H1 (cell line): ENCODE data around the gene BBS1. TPM values are rescaled to one million over a fixed set of nuclear protein-coding genes. Genes with fewer than 3 reads are reported as not detected.

Source experiments
- CBX8 ChIP-seq: fragments of 300-800, 300-1000 bp; sonication (generic); IDR thresholded peaks from 2 replicates; pipeline ENCODE4 v1.7.1; 2016; ENCODE audit warnings: low read depth, low read length, borderline replicate concordance
- CEBPB ChIP-seq: IDR thresholded peaks from 2 replicates; pipeline ENCODE4 v1.6.1; 2012; ENCODE audit warnings: low read depth, low read length
- CHD1 ChIP-seq: IDR thresholded peaks from 2 replicates; pipeline ENCODE4 v1.6.1; 2012; ENCODE audit warnings: low read depth, low read length, improper control_type of control experiment
- E2F6 ChIP-seq: IDR thresholded peaks from 2 replicates; pipeline ENCODE4 v1.6.1; 2012; ENCODE audit warnings: inconsistent platforms
- EZH2 ChIP-seq: fragments of 200-600 bp; sonication (generic); IDR thresholded peaks from 2 replicates; pipeline ENCODE4 v1.7.1; 2012; ENCODE audit warnings: low read depth, mild to moderate bottlenecking, moderate library complexity, low read length, inconsistent platforms; ENCODE audit not compliant: severe bottlenecking
- FOSL1 ChIP-seq: IDR thresholded peaks from 2 replicates; pipeline ENCODE4 v1.6.1; 2011; ENCODE audit warnings: mild to moderate bottlenecking, low read depth, low read length, moderate library complexity; ENCODE audit not compliant: insufficient read depth
- HDAC6 ChIP-seq: IDR thresholded peaks from one replicate; pipeline ENCODE4 v1.7.1; 2012; ENCODE audit warnings: low read depth, mild to moderate bottlenecking, inconsistent platforms, low read length, moderate library complexity
- MAFK ChIP-seq: IDR thresholded peaks from 2 replicates; pipeline ENCODE4 v1.6.1; 2012; ENCODE audit warnings: low read depth, mild to moderate bottlenecking, improper control_type of control experiment, low read length
- POLR2A ChIP-seq, 2 experiments: IDR thresholded peaks; 1 replicate in 1 of 2; 2 replicates in 1 of 2; pipeline ENCODE4 v1.6.1; 2011; ENCODE audit warnings: low read depth in 2 of 2, low read length in 2 of 2, mild to moderate bottlenecking in 2 of 2; ENCODE audit errors: control extremely low read depth in 1 of 2
- RAD21 ChIP-seq, 2 experiments: IDR thresholded peaks in 1 of 2; conservative IDR thresholded peaks in 1 of 2; 2 replicates each; pipeline ENCODE4 v1.6.1; 2011; ENCODE audit warnings: low read depth in 2 of 2, low read length in 2 of 2, improper control_type of control experiment in 1 of 2, inconsistent platforms in 1 of 2, mild to moderate bottlenecking in 1 of 2, moderate library complexity in 1 of 2
- RBBP5 ChIP-seq: IDR thresholded peaks from 2 replicates; pipeline ENCODE4 v1.7.1; 2012; ENCODE audit warnings: low read depth, mild to moderate bottlenecking, inconsistent platforms, low read length, moderate library complexity, borderline replicate concordance
- RFX5 ChIP-seq: IDR thresholded peaks from 2 replicates; pipeline ENCODE4 v1.6.1; 2011; ENCODE audit warnings: low read depth, low read length, improper control_type of control experiment, borderline replicate concordance
- RNF2 ChIP-seq: fragments of 200-900, 300-1000 bp; sonication (generic); IDR thresholded peaks from 2 replicates; pipeline ENCODE4 v1.7.1; 2016; ENCODE audit warnings: borderline replicate concordance, low read depth, mild to moderate bottlenecking, antibody characterized with exemption, low read length; ENCODE audit not compliant: poor library complexity, severe bottlenecking; ENCODE audit errors: missing control alignments
- SIN3A ChIP-seq, 2 experiments: IDR thresholded peaks in 1 of 2; conservative IDR thresholded peaks in 1 of 2; 2 replicates each; pipeline ENCODE4 v1.6.1; 2011 to 2012; ENCODE audit warnings: low read length in 2 of 2, improper control_type of control experiment in 1 of 2, low read depth in 1 of 2, mild to moderate bottlenecking in 1 of 2
- SIRT6 ChIP-seq: IDR thresholded peaks from one replicate; pipeline ENCODE4 v1.7.1; 2012; ENCODE audit warnings: low read length, inconsistent platforms
- SIX5 ChIP-seq: IDR thresholded peaks from 2 replicates; pipeline ENCODE4 v1.6.1; 2011; ENCODE audit warnings: mild to moderate bottlenecking, low read depth, low read length
- SP1 ChIP-seq: IDR thresholded peaks from 2 replicates; pipeline ENCODE4 v1.6.1; 2011; ENCODE audit warnings: low read depth, low read length
- TAF7 ChIP-seq: optimal IDR thresholded peaks from 2 replicates; pipeline ENCODE3; 2011; ENCODE audit warnings: low read depth, mild to moderate bottlenecking, inconsistent platforms, low read length, moderate library complexity, borderline replicate concordance
- TCF12 ChIP-seq: IDR thresholded peaks from 2 replicates; pipeline ENCODE4 v1.6.1; 2011; ENCODE audit warnings: low read depth, mild to moderate bottlenecking, low read length
- TEAD4 ChIP-seq: IDR thresholded peaks from 2 replicates; pipeline ENCODE4 v1.6.1; 2012; ENCODE audit warnings: low read depth, low read length, inconsistent platforms, mixed read lengths
- USF2 ChIP-seq: IDR thresholded peaks from 2 replicates; pipeline ENCODE4 v1.6.1; 2011; ENCODE audit warnings: low read length, improper control_type of control experiment
- YY1 ChIP-seq: IDR thresholded peaks from 2 replicates; pipeline ENCODE4 v1.6.1; 2011; ENCODE audit warnings: low read depth, mild to moderate bottlenecking, low read length
- polyA plus RNA-seq, 7 experiments: library from polyadenylated mRNA; depleted of rRNA in 3 of 7; stranded (reverse) in 5 of 7; unstranded in 2 of 7; fragments of >200 nt in 5 of 7; fragments of 200-250 nt in 2 of 7; gene quantifications; 1 replicate in 5 of 7; 2 replicates in 1 of 7; 4 replicates in 1 of 7; pipeline versions ENCODE4 v1.2.1 to v1.2.3, GENCODE V29; 2011 to 2013; ENCODE audit warnings: missing spikeins in 2 of 7, mixed read lengths in 2 of 7
- total RNA-seq: library from RNA; stranded (reverse); fragmentation: NEBNext Ultra II Directional; extraction: Animal tissue kit (Norgen Biotek cat#: 25700); gene quantifications from 2 replicates; pipeline ENCODE4 v1.2.1, GENCODE V29; 2021

Gene BBS1
- total and polyA plus RNA-seq, 2 of the 8 experiments (the other 6 are each of a cell fraction or from before 2014, with no cell fraction given) = 19.1 to 19.5 TPM

GRCh38 chr11:66510271-66510989 is at the start of gene BBS1 (continued):
- TF ChIP-seq EZH2 = no peak
- no peak for TF ChIP-seq RFX5
- TF ChIP-seq RBBP5 = no peak
- peak; percentile 60 to 81 for TF ChIP-seq POLR2A (IDR thresholded peaks at IDR 0.05; ENCODE audit: control extremely low read depth in 1 of 2, low read depth in 2 of 2, low read length in 2 of 2)
- TF ChIP-seq USF2 = no peak
- TF ChIP-seq SIN3A (conservative IDR thresholded peaks at IDR 0.05 in 1 of 2, IDR thresholded peaks at IDR 0.05 in 1 of 2; ENCODE audit: low read depth in 1 of 2, low read length in 2 of 2) = peak; percentile 67 to 98; a peak in 2 of 4 replicates
- no peak for TF ChIP-seq CBX8
- TF ChIP-seq CEBPB = peak; percentile 27; the same call in 1 of the 2 replicates
- no peak for TF ChIP-seq FOSL1
- no peak for TF ChIP-seq TCF12
- TF ChIP-seq SIX5 = no peak; the same call in 1 of the 2 replicates
- TF ChIP-seq TEAD4 = peak; percentile 69; the same call in 1 of the 2 replicates
- peak; percentile 91 for TF ChIP-seq SP1
- TF ChIP-seq TAF7 = peak; percentile 73
- no peak for TF ChIP-seq HDAC6
- peak; percentile 98 for TF ChIP-seq YY1
- peak; percentile 52; the same call in 1 of the 2 replicates for TF ChIP-seq E2F6
- no peak for TF ChIP-seq RNF2
- no peak for TF ChIP-seq MAFK
- TF ChIP-seq SIRT6 = no peak
- no peak for TF ChIP-seq CHD1
- no peak; a peak in 1 of 4 replicates for TF ChIP-seq RAD21 (IDR thresholded peaks at IDR 0.05 in 1 of 2, conservative IDR thresholded peaks at IDR 0.05 in 1 of 2; ENCODE audit: low read depth in 2 of 2, low read length in 2 of 2)
